ENCODE results near the gene PRPF39. TPM values are rescaled to one million over a fixed set of nuclear protein-coding genes. Genes with fewer than 3 reads are reported as not detected.

Gene PRPF39
- total and polyA plus RNA-seq, 4 donors: 3.1 to 25.1 (median 15.1) TPM

- H3K4me1 ChIP-seq (ENCODE audit: control insufficient read depth in 4 of 4, insufficient read depth in 4 of 4, low read length in 3 of 4): no peaks in the 10 kb centered on the region
- no peak for DNase-seq (ENCODE audit: low spot score)
- no peaks in the 10 kb centered on the region for H3K27me3 ChIP-seq (ENCODE audit: control insufficient read depth in 4 of 4, insufficient read depth in 4 of 4, low read length in 3 of 4)
- no peak overlapping the region for H3K4me3 ChIP-seq (ENCODE audit: low read depth in 1 of 3, low read length in 3 of 3)
- peaks cover 2 to 17% (median 12%) of the 10 kb centered on the region in 4 donors for H3K36me3 ChIP-seq (ENCODE audit: control insufficient read depth in 4 of 4, insufficient read depth in 3 of 4, low read depth in 1 of 4, low read length in 3 of 4)
- no peak overlapping the region for H3K9ac ChIP-seq (ENCODE audit: low read depth in 1 of 2, low read length in 2 of 2)
- 98% methylated on average over 2 of the region's 2 CpGs for WGBS
- H3K9me3 ChIP-seq (ENCODE audit: control insufficient read depth in 4 of 4, low read length in 3 of 4): peaks cover 0 to 4% (median under 1%) of the 10 kb centered on the region in 4 donors
- TF ChIP-seq RAD21 (IDR thresholded peaks at IDR 0.05): no peak
- TF ChIP-seq RXRA (IDR thresholded peaks at IDR 0.05): no peak
- no peak for TF ChIP-seq JUND (IDR thresholded peaks at IDR 0.05)
- no peak for TF ChIP-seq YY1 (IDR thresholded peaks at IDR 0.05)
- TF ChIP-seq FOXA2 (IDR thresholded peaks at IDR 0.05): no peak
- no peak for TF ChIP-seq CTCF (IDR thresholded peaks at IDR 0.05; ENCODE audit: low read depth, low read length, missing input control)
- TF ChIP-seq NR2F2 (IDR thresholded peaks at IDR 0.05): no peak
- TF ChIP-seq SP1 (IDR thresholded peaks at IDR 0.05): no peak
- TF ChIP-seq ZBTB33 (IDR thresholded peaks at IDR 0.05): no peak
- TF ChIP-seq MAX (IDR thresholded peaks at IDR 0.05): no peak
- TF ChIP-seq REST (IDR thresholded peaks at IDR 0.05): no peak
- TF ChIP-seq GABPA (IDR thresholded peaks at IDR 0.05 in 1 of 2, conservative IDR thresholded peaks at IDR 0.05 in 1 of 2): no peak
- no peak for TF ChIP-seq FOXA1 (IDR thresholded peaks at IDR 0.05)
- no peak for TF ChIP-seq EGR1 (IDR thresholded peaks at IDR 0.05; ENCODE audit: low read depth in 2 of 2)
- TF ChIP-seq HNF4A (conservative IDR thresholded peaks at IDR 0.05): no peak
- no peak for TF ChIP-seq ATF3 (IDR thresholded peaks at IDR 0.05)
- TF ChIP-seq TAF1 (conservative IDR thresholded peaks at IDR 0.05): no peak
- H3K27ac ChIP-seq (ENCODE audit: low read depth in 1 of 2, low read length in 2 of 2): no peak overlapping the region
These were observed 44.5 kb upstream of the PRPF39 start for GRCh38 chr14:45039390-45039789.

Measured in liver (tissue), 9 donors.